Liver (tissue), 3 donors: Measurements from ENCODE around the gene POU2F2.

Source experiments
- GABPA ChIP-seq, 2 donors: IDR thresholded peaks in 1 of 2; conservative IDR thresholded peaks in 1 of 2; 2 replicates each; pipeline ENCODE4 v1.6.1; 2016; ENCODE audit warnings: antibody characterized with exemption in 2 of 2, mild to moderate bottlenecking in 1 of 2, moderate library complexity in 1 of 2
- TAF1 ChIP-seq: conservative IDR thresholded peaks from 2 replicates; pipeline ENCODE4 v1.6.1; 2016; ENCODE audit warnings: antibody characterized with exemption, mild to moderate bottlenecking
- TF ChIP-seq, protein P1 (sequence below): IDR thresholded peaks from 2 replicates; pipeline ENCODE4 v1.6.1; 2016; ENCODE audit warnings: antibody characterized with exemption
- TF ChIP-seq, protein P2 (sequence below): fragments of 150-350 bp; IDR thresholded peaks from 2 replicates; pipeline ENCODE4 v1.5.1; 2017; ENCODE audit warnings: improper control_type of control experiment, low read depth, low read length; ENCODE audit not compliant: missing input control
- donor health status: healthy.
- donor health status: healthy.

DNA sequence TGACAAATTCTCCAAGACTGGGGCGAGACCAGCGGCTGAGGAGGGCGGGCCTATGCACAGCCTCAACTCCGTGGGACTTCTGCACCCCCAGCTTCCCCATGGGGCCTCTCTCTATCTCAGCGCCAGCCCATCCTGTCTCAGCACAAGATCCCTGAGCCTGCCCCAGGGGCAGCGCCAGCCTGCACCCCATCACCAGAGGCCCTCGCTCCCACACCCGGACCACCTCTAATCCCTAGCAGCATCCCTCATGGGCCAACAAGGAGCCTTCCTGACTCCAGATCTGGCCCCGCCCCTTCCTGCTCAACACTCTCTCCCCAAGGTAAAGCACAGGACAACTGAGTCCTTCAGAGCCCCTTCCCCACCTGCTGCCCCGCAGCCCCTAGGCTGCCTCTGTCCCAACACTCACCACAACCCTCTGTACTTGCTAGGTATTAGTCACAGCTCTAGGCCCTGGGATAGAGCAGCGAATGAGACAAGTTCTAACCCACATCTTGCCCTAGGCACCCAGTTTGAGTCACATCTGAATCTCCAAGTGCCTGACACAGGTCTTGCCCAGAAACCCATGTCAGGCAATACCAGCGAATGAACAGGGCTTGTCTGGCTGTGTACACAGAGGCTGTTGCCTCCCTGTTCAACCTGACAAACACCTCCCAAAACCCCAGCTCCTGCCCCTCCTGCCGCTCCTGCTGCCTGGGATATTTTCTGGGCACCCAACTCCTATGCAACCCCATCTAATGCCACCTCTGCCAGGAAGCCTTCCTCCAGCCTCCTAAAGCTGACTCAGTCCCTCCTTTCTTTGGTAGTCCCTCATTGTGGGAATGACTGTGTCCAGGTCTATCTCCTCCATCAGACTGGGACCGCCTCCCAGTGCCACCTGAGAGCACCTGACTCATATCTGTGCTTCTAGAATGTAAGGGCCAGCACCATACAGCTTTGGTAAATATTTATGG lies 80.8 kb downstream of the POU2F2 start:
- TF ChIP-seq, protein P1, sequence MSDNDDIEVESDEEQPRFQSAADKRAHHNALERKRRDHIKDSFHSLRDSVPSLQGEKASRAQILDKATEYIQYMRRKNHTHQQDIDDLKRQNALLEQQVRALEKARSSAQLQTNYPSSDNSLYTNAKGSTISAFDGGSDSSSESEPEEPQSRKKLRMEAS = no peak
- TF ChIP-seq, protein P2, sequence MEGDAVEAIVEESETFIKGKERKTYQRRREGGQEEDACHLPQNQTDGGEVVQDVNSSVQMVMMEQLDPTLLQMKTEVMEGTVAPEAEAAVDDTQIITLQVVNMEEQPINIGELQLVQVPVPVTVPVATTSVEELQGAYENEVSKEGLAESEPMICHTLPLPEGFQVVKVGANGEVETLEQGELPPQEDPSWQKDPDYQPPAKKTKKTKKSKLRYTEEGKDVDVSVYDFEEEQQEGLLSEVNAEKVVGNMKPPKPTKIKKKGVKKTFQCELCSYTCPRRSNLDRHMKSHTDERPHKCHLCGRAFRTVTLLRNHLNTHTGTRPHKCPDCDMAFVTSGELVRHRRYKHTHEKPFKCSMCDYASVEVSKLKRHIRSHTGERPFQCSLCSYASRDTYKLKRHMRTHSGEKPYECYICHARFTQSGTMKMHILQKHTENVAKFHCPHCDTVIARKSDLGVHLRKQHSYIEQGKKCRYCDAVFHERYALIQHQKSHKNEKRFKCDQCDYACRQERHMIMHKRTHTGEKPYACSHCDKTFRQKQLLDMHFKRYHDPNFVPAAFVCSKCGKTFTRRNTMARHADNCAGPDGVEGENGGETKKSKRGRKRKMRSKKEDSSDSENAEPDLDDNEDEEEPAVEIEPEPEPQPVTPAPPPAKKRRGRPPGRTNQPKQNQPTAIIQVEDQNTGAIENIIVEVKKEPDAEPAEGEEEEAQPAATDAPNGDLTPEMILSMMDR = no peak
- no peak for TF ChIP-seq TAF1
- TF ChIP-seq GABPA (IDR thresholded peaks at IDR 0.05 in 1 of 2, conservative IDR thresholded peaks at IDR 0.05 in 1 of 2) = no peak
